GM12878 (cell line): ENCODE measurements around the gene CNR2. TPM values are rescaled to one million over a fixed set of nuclear protein-coding genes. Genes with fewer than 3 reads are reported as not detected.
A peak's percentile ranks its signal among the peaks of the same experiment; 100 is the strongest.

ENCODE experiments used
- ATAC-seq: fragments of 200-7000 bp; cut with Tn5 transposase; 3 replicates; pipeline ENCODE4 v1.9.1; 2020; ENCODE audit warnings: mild to moderate bottlenecking, moderate library complexity
- BruUV-seq: library from RNA; stranded (reverse); fragments of 400-500 nt; replicated peaks from 2 replicates; lab custom pipeline; 2021; lab: Mats Ljungman, UMichigan
- CTCF ChIA-PET: fragments of 300-600 bp; sonication (Branson Sonifier 250); formaldehyde crosslinking; extraction: SDS; loops from one replicate; lab custom pipeline; 2021; ENCODE audit warnings: inconsistent platforms; lab: Yijun Ruan, JAX
- POLR2A ChIA-PET: fragments of 350-600 bp; formaldehyde crosslinking; extraction: SDS; loops from one replicate; lab custom pipeline; 2021; ENCODE audit warnings: inconsistent platforms; lab: Charles Lee
- RAD21 ChIA-PET: fragments of 300-600 bp; sonication (Branson Sonifier 250); formaldehyde crosslinking; loops from one replicate; lab custom pipeline; 2023; ENCODE audit warnings: antibody characterized with exemption; ENCODE audit not compliant: unreplicated experiment; lab: Charles Lee
- SMC1A ChIA-PET: fragments of 300-600 bp; sonication (Branson Sonifier 250); formaldehyde crosslinking; loops from one replicate; lab custom pipeline; 2023; ENCODE audit not compliant: unreplicated experiment, uncharacterized antibody; lab: Charles Lee
- DNase-seq: peaks from one replicate; pipeline ENCODE4 v3.0.0-alpha.2; 2011; ENCODE audit warnings: low read depth, low spot score
- FAIRE-seq: peaks from 3 replicates; lab custom pipeline; 2011; peaks lifted over from hg19 to GRCh38; lab: Jason Lieb, UNC
- H2AFZ ChIP-seq: 2 replicates; pipeline ENCODE4 v1.6.0; 2011; ENCODE audit warnings: low read depth, low read length, control low read depth; ENCODE audit not compliant: control insufficient read depth
- H3K27ac ChIP-seq: 2 replicates; pipeline ENCODE4 v1.5.1; 2011; ENCODE audit warnings: control low read depth; ENCODE audit not compliant: control insufficient read depth, insufficient read depth
- H3K27me3 ChIP-seq, 2 experiments: replicated peaks in 1 of 2; 2 replicates each; pipeline versions ENCODE4 v1.6.0 to v1.6.1; 2011; ENCODE audit warnings: low read length in 1 of 2; ENCODE audit not compliant: control insufficient read depth in 2 of 2, insufficient read depth in 2 of 2
- H3K36me3 ChIP-seq, 2 experiments: 2 replicates each; pipeline ENCODE4 v1.5.1; 2011; ENCODE audit warnings: low read length in 1 of 2; ENCODE audit not compliant: control insufficient read depth in 2 of 2, insufficient read depth in 2 of 2
- H3K4me1 ChIP-seq: 2 replicates; pipeline ENCODE4 v1.6.1; 2011; ENCODE audit warnings: mild to moderate bottlenecking, low read length, moderate library complexity, mixed read lengths; ENCODE audit not compliant: control insufficient read depth, insufficient read depth
- H3K4me2 ChIP-seq: 2 replicates; pipeline ENCODE4 v1.6.0; 2011; ENCODE audit warnings: control low read depth; ENCODE audit not compliant: control insufficient read depth, insufficient read depth
- H3K4me3 ChIP-seq: fragments of 200-600 bp; sonication (generic); 2 replicates; pipeline ENCODE4 v1.5.1; 2016
- H3K79me2 ChIP-seq: 2 replicates; pipeline ENCODE4 v1.6.0; 2011; ENCODE audit warnings: low read length; ENCODE audit not compliant: control insufficient read depth, insufficient read depth
- H3K9ac ChIP-seq: 2 replicates; pipeline ENCODE4 v1.8.0; 2011; ENCODE audit warnings: low read length, control low read depth, mixed read lengths; ENCODE audit not compliant: control insufficient read depth, insufficient read depth
- H3K9me3 ChIP-seq: replicated peaks from 3 replicates; pipeline ENCODE4 v1.5.1; 2011; ENCODE audit warnings: mild to moderate bottlenecking, low read length; ENCODE audit not compliant: control insufficient read depth, insufficient read depth
- H4K20me1 ChIP-seq: 2 replicates; pipeline ENCODE4 v1.6.0; 2011; ENCODE audit not compliant: control insufficient read depth, insufficient read depth
- ATF2 ChIP-seq: IDR thresholded peaks from 2 replicates; pipeline ENCODE4 v1.6.1; 2012; ENCODE audit warnings: low read length, inconsistent platforms
- HSF1 ChIP-seq: fragments of 150-350 bp; IDR thresholded peaks from 2 replicates; pipeline ENCODE4 v1.6.1; 2014; ENCODE audit warnings: mild to moderate bottlenecking, low read depth, low read length
- KLF5 ChIP-seq: fragments of 450-650 bp; IDR thresholded peaks from 2 replicates; pipeline ENCODE4 v1.6.1; 2014; ENCODE audit warnings: mild to moderate bottlenecking; ENCODE audit not compliant: partially characterized antibody
- REST ChIP-seq: IDR thresholded peaks from 2 replicates; pipeline ENCODE4 v1.6.1; 2012; ENCODE audit warnings: mild to moderate bottlenecking, low read depth, low read length
- ZBED1 ChIP-seq: IDR thresholded peaks from 2 replicates; pipeline ENCODE4 v1.6.1; 2016; ENCODE audit warnings: borderline replicate concordance
- ZBTB11 ChIP-seq: fragments of 450-650 bp; formaldehyde crosslinking; IDR thresholded peaks from 2 replicates; pipeline ENCODE4 v1.5.0; 2022; ENCODE audit warnings: mild to moderate bottlenecking, missing genetic modification characterization
- WGBS: methylation state at CpG from one replicate; pipeline ENCODE4 v1.1.6; 2016; ENCODE audit warnings: low lambda C conversion rate; ENCODE audit not compliant: insufficient replicate concordance, insufficient coverage; ENCODE audit errors: missing lambda C conversion rate; 5-methylcytosine and 5-hydroxymethylcytosine counted together
- in situ Hi-C: fragments of 300-500 bp; cut with MboI; formaldehyde crosslinking; loops from 9 replicates; pipeline ENCODE4 v1.14.3; 2018; ENCODE audit warnings: mixed read lengths
- intact Hi-C: fragments of 100-400 bp; cut with micrococcal nuclease; formaldehyde crosslinking; loops from one replicate; pipeline ENCODE4 v1.14.2; 2022; ENCODE audit not compliant: unreplicated experiment
- polyA plus RNA-seq, 11 experiments: library from polyadenylated mRNA; depleted of rRNA in 4 of 11; unstranded in 6 of 11; stranded (reverse) in 5 of 11; fragments of >200 nt; fragmentation: Nextera tagmentation in 4 of 11; fragmentation: Illumina TruSeq in 1 of 11; extraction: Ambion mirVana in 4 of 11; extraction: Trizol in 1 of 11; gene quantifications; 1 replicate in 1 of 11; 2 replicates in 10 of 11; pipeline versions ENCODE4 v1.2.1 to v1.2.3, GENCODE V29; 2011 to 2016; ENCODE audit warnings: inconsistent platforms in 2 of 11, missing spikeins in 2 of 11, low read depth in 1 of 11
- total RNA-seq, 4 experiments: library from RNA; depleted of rRNA in 3 of 4; stranded (reverse); fragments of >200 nt in 3 of 4; fragmentation: Illumina TruSeq in 1 of 4; extraction: Trizol in 1 of 4; gene quantifications; 2 replicates each; pipeline versions ENCODE4 v1.2.1 to v1.2.3, GENCODE V29; 2013 to 2021
- TF ChIP-seq, protein P1 (sequence below): IDR thresholded peaks from 2 replicates; pipeline ENCODE4 v1.6.1; 2011; ENCODE audit warnings: low read depth, mild to moderate bottlenecking, low read length, moderate library complexity, borderline replicate concordance; ENCODE audit errors: extremely low read depth

The CNR2 gene
- total and polyA plus RNA-seq, 10 of the 15 experiments (the other 5 are each of a cell fraction or from before 2014, with no cell fraction given): 0.46 to 19.8 (median 12.2) TPM

DNA sequence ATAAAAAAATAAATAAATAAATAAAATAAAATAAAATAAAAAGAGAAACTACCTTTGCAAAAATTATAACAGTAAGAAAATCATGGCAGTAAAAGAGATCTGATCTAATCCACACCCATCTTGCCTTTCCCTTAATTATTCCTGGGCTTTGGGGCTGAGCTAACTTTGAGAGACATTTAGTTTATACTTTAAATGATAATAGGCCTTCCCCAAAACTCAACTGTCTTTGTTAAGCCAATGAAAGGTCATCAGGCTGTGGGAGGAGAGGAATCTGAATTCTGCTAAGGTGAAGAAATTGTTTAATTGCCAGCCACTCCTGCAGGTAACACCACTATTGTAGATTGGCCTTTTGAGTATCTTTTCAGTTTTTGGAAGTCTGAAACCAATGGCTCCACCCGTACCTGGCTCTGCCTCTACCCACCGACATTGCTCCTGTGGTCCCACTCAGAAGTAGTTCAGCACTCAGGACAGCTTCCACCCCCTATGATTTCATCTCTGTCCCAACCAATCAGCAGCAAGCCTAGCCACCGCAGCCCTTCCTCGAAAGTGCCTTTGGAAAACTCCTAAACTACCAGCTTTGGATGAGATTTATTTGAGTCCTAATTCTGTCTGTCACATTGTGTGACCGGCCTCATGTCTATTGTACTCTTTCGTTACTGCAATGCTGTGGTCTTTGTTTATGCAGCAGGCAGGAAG lies 23.5 kb upstream of the CNR2 start:
- Histone ChIP-seq H3K9ac (no peak overlapping the region), H3K4me3 (no peak overlapping the region), H2AFZ (no peak overlapping the region), H4K20me1 (no peaks in the 10 kb centered on the region), H3K36me3 (no peaks in the 10 kb centered on the region), H3K9me3 (no peaks in the 10 kb centered on the region), H3K79me2 (no peaks in the 10 kb centered on the region), H3K4me1 (peaks cover 6% of the 10 kb centered on the region; the same call in 1 of the 2 replicates), H3K27ac (no peak overlapping the region), H3K27me3 (no peaks in the 10 kb centered on the region), H3K4me2 (no peak overlapping the region)
- TF ChIP-seq KLF5: no peak
- no peak for TF ChIP-seq ATF2
- no peak for TF ChIP-seq ZBTB11
- TF ChIP-seq, protein P1, sequence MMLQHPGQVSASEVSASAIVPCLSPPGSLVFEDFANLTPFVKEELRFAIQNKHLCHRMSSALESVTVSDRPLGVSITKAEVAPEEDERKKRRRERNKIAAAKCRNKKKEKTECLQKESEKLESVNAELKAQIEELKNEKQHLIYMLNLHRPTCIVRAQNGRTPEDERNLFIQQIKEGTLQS: no peak
- peak; percentile 64; the same call in 1 of the 2 replicates for TF ChIP-seq REST
- TF ChIP-seq ZBED1: no peak
- no peak for TF ChIP-seq HSF1
- ChIA-PET CTCF (interaction anchor here (0.7 to 0.9 kb wide), 2 partner anchors 14 to 214 kb away, joined by 3 to 4 read pairs; no protein-coding TSS in a partner anchor), SMC1A (interaction anchor here (1.2 kb wide), 1 partner anchor 165 kb away, joined by 5 read pairs; no protein-coding TSS in a partner anchor), POLR2A (no interaction called here), RAD21 (interaction anchor here (0.6 kb wide), 1 partner anchor 52 kb away, joined by 3 read pairs; no protein-coding TSS in a partner anchor)
- FAIRE-seq: no peak
- no peak for ATAC-seq
- no peak for DNase-seq
- no TSS peak for BruUV-seq
- WGBS: 82% methylated on average over 6 of the region's 6 CpGs
- intact Hi-C loops (no loop called here), in situ Hi-C loops (no loop called here)
